ENCODE results near the gene AIP. TPM values are rescaled to one million over a fixed set of nuclear protein-coding genes. Genes with fewer than 3 reads are reported as not detected.

The AIP gene
- total RNA-seq, 1 donor from 2014 or later, result 55.3 TPM

- peaks cover 6% of the 10 kb centered on the region for H3K4me1 ChIP-seq
- H3K27me3 ChIP-seq (ENCODE audit: low read depth), result no peaks in the 10 kb centered on the region
- no peaks in the 10 kb centered on the region for H3K9me3 ChIP-seq (replicated peaks)
- intact Hi-C loops (cut with micrococcal nuclease), result no loop called here
- H3K27ac ChIP-seq (replicated peaks), result no peak overlapping the region
- TF ChIP-seq CTCF (IDR thresholded peaks at IDR 0.05; ENCODE audit: borderline replicate concordance), result no peak
- no peak for DNase-seq
- no peaks in the 10 kb centered on the region for H3K36me3 ChIP-seq
- no peak overlapping the region for H3K4me3 ChIP-seq
Observed at GRCh38 chr11:67457453-67457852, 25.4 kb upstream of the AIP start.

GRCh38 chr11:67458266-67458665 lies 24.6 kb upstream of the AIP start:
- intact Hi-C loops (cut with micrococcal nuclease), result no loop called here
- H3K27ac ChIP-seq (replicated peaks), result no peak overlapping the region
- no peak overlapping the region for H3K4me3 ChIP-seq
- no peak for DNase-seq
- H3K36me3 ChIP-seq, result no peaks in the 10 kb centered on the region
- no peak for TF ChIP-seq CTCF (IDR thresholded peaks at IDR 0.05; ENCODE audit: borderline replicate concordance)
- no peaks in the 10 kb centered on the region for H3K9me3 ChIP-seq (replicated peaks)
- H3K4me1 ChIP-seq, result peaks cover 2% of the 10 kb centered on the region
- no peaks in the 10 kb centered on the region for H3K27me3 ChIP-seq (ENCODE audit: low read depth)

- H3K27me3 ChIP-seq (ENCODE audit: low read depth), result no peaks in the 10 kb centered on the region
- no peaks in the 10 kb centered on the region for H3K36me3 ChIP-seq
- H3K4me3 ChIP-seq, result no peak overlapping the region
- TF ChIP-seq CTCF (IDR thresholded peaks at IDR 0.05; ENCODE audit: borderline replicate concordance), result no peak
- H3K4me1 ChIP-seq, result peaks cover 35% of the 10 kb centered on the region
- no peak overlapping the region for H3K27ac ChIP-seq (replicated peaks)
- intact Hi-C loops (cut with micrococcal nuclease), result no loop called here
- DNase-seq, result no peak
- no peaks in the 10 kb centered on the region for H3K9me3 ChIP-seq (replicated peaks)
Observed at GRCh38 chr11:67463186-67463585, 19.6 kb upstream of the AIP start.

GRCh38 chr11:67463680-67464410 lies 19.0 kb upstream of the AIP start:
- peak overlapping the region; percentile 75 for H3K4me3 ChIP-seq
- no peaks in the 10 kb centered on the region for H3K27me3 ChIP-seq (ENCODE audit: low read depth)
- no peaks in the 10 kb centered on the region for H3K36me3 ChIP-seq
- H3K4me1 ChIP-seq, result peaks cover 42% of the 10 kb centered on the region
- DNase-seq, result peak; percentile 45
- peak overlapping the region; percentile 95 for H3K27ac ChIP-seq (replicated peaks)
- no peak for TF ChIP-seq CTCF (IDR thresholded peaks at IDR 0.05; ENCODE audit: borderline replicate concordance)
- no peaks in the 10 kb centered on the region for H3K9me3 ChIP-seq (replicated peaks)
- intact Hi-C loops (cut with micrococcal nuclease), result no loop called here

GRCh38 chr11:67464411-67465188 lies 18.2 kb upstream of the AIP start:
- Histone ChIP-seq H3K4me3 (peak overlapping the region; percentile 75), H3K27ac (replicated peaks) (peak overlapping the region; percentile 95), H3K36me3 (no peaks in the 10 kb centered on the region), H3K4me1 (peaks cover 47% of the 10 kb centered on the region), H3K27me3 (ENCODE audit: low read depth) (no peaks in the 10 kb centered on the region), H3K9me3 (replicated peaks) (no peaks in the 10 kb centered on the region)
- DNase-seq, result peak; percentile 87
- intact Hi-C loops (cut with micrococcal nuclease), result no loop called here
- TF ChIP-seq CTCF (IDR thresholded peaks at IDR 0.05; ENCODE audit: borderline replicate concordance), result no peak

Measured in left ventricle myocardium inferior (tissue), 1 donor.